Stimulated activated CD8-positive, alpha-beta memory T cell treated with anti-CD3 and anti-CD28 coated beads, Interleukin-15, amount 100 ng/mL, for 24 hours (primary cell): ENCODE data around the gene MYO10.
"Not testable (repeated sequence)": the region's sequence is repeated elsewhere in the genome, so short reads cannot be mapped to it uniquely, and the experiment has no call there.

Experiments used
- DNase-seq: peaks from one replicate; pipeline ENCODE4 v3.0.0-alpha.2; 2020; ENCODE audit warnings: low read depth

MYO10 gene

DNA sequence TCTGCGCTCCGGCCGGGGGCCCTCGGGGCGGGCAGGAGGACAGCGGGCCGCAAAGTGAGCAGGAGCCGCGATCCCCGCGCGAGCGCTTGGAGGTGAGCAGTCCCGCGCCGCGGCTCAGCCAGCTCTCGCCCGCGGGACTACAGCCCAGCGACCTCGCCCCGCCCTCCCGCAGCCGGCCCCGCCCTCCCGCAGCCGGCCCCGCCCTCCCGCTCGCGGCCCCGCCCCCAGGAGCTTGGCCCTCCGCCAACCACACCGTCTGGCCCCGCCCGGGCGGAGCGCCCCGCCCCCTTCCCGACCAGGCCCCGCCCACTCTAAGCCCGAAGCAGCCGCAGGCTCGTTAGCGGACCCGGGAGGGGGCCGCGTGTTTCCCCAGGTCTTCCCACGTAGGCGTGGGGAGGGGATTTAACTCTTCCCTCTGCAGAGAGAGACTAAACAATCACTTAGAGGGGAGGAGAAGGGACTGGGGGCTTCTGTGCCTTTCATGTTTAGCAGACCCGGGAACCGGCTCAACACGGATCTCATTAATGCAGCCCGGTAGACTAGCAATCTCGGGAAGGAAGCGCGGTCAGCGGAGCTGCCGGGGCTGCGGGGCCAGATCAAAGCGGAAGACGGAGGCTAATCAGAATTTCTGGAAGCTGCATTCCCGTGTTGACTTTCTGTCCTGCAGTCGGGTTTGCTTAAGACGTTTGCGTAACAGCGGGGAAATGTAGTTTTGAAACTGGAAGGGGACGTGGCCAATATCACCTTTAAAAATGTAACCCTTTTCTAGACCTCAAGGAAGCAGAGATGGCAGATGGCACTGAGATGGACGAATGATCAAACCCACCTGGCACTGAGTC lies at the start of gene MYO10:
Gene MYO10 (minus strand): TSS at position 139 of the 839 bp plus-strand sequence. CDS start 480 bp downstream, outside the sequence.
- peak; percentile 60 for DNase-seq

DNA sequence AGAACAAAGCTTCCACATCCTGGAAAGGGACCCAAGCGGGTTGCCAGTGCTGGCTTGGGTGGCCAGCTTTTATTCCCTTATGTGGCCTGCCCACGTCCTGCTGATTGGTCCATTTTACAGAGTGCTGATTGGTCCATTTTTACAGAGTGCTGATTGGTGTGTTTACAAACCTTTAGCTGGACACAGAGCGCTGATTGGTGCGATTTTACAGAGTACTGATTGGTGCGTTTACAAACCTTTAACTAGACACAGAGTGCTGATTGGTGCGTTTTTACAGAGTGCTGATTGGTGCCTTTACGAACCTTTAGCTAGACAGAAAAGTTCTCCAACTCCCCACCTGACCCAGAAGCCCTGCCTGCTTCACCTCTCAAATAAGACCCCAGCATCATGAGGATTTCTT lies 49.2 kb upstream of the MYO10 start:
- not testable (repeated sequence) for DNase-seq

DNA sequence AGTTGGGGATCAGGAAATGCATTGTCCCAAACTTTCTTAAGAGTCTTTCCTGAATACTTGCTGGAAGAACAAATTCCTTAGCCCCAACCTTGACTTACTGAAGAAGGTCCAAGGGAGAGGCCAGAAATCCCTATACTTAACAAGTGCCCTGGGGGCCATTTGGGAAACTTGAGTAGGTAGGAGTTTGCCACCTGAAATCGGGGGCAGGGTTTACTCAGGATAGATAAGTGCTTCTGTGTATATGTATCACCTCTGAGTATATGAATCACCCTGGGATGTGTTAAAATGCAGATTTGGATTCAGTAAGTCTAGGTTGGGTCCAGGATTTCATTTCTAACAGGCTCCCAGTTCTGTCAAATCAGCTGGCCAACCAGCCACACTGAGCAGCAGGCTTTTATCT lies 47.9 kb upstream of the MYO10 start:
- no peak for DNase-seq

DNA sequence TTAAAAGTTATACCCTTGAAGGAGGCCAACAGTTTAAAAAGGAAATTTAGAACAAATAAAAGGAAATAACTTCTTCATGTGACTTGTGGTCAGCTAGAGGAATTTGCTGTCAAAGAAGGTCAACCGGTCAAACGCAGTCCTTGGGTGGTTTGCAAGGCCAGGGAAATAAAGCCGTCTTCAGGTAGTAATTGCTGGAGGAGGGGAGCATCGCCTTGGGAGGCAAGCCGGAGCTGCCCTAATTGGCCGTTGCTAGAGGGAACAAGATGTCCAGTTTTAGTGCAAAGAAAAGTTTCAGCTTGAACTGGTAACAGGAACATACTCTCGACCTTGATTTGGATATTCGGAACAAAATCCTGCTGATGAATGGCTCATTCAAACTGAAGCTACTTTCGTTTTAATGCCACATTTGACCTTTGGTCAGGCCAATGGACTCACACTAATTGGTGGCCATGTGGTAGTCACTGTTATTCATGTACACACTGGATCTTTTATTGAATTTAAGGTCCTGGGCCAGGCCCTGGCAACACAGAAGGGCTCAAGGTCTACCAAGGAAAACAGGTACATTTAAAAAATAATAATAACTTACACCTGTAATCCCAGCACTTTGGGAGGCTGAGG lies 47.0 kb upstream of the MYO10 start:
- no peak for DNase-seq

DNA sequence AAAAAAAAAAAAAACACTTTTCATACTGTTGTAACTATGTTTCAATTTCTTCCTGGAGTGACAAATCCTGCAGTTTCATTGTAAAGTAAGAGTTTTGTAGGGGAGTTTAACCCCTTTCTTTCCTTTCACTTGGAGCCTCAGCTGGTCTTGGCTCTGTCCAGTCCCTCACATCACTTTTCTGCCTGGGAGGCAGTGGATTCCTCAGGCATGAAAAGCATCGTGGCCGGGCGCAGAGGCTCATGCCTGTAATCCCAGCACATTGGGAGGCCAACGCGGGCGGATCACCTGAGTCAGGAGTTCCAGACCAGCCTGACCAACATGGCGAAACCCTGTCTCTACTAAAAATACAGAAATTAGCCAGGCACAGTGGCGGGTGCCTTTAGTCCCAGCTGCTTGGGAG lies 45.6 kb upstream of the MYO10 start:
- DNase-seq, result no peak

DNA sequence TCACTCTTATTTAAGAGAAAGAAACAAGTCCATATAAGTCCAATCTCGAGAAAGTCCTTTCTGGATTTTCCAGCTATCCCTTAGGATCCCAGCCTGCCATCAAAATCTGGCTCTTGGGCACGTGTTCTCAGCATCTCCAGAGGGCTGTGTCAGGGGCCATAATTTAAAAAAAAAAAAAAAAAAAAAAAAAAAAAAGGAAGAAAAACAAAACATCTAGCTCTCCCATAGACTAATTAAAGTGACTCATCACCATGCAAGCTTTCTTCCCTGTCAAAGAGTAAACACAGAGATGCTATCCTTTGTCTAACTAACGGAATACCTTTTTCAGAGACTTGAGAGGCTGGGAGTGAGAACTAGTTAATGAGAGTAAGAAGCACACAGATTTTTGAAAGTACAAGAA lies 44.9 kb upstream of the MYO10 start:
- DNase-seq, result no peak

DNA sequence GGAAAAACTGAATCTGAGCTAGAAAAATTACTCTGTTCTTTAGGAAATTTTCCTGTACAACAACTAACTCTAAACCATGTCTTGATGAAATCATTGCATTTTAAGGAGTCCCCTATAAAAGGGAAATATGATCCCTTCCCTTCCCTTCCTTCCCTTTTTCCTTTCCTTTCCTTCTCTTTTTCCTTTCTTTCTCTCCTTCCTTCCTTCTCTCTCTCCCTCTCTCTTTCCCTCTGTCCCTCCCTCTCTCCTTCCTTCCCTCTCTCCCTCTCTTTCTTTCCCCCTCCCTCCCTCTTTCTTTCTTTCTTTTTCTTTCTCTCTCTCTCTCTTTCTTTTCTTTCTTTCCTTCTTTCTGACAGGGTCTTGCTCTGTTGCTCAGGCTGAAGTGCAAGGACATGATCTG lies 42.2 kb upstream of the MYO10 start:
- no peak for DNase-seq

DNA sequence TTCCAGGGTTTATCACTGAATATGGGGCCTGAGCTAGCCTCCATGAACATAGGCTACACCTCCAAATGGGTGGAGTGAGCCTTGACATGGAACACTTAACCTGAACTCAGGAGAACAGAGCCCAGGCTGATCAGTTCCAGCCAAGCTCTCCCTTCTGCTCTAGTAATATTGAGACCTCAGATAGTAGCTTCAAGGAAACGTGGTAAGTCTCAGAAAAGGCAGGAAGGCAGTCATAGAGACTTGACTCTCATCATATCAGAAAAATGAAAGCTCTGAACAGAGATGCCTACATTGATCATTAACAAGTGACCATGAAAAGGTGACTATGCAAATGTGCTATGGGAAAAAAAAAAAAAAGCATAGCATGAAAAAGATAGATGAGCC lies 40.5 kb upstream of the MYO10 start:
- DNase-seq, result no peak

DNA sequence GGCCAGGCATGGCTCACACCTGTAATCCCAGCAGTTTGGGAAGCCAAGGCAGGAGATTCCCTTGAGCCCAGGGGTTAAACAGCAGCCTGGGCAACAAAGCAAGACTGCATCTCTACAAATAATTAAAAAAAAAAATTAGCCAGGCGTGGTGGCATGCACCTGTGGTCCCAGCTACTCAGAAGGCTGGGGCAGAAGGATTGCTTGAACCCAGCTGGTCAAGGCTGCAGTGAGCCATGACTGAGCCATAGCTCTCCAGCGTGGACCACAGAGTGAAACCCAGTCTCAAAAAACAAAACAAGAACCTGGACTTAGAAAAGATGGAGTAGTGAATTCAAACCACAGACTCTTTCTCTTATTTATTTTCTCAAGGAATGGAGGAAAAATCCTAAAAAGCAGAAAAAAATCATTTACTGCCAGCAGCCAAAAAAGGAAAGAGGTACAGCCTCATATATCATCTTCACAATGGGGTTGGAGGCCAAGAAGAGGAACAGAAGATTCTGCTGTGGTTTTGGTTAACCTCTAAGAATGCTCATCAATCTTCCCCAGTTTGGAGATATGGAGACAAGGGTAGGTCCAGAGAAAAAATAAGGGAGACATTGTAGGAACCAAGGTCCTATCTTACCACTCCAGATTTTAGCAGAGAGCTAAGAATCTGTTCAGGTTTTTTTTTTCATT lies 40.0 kb upstream of the MYO10 start:
- no peak for DNase-seq

DNA sequence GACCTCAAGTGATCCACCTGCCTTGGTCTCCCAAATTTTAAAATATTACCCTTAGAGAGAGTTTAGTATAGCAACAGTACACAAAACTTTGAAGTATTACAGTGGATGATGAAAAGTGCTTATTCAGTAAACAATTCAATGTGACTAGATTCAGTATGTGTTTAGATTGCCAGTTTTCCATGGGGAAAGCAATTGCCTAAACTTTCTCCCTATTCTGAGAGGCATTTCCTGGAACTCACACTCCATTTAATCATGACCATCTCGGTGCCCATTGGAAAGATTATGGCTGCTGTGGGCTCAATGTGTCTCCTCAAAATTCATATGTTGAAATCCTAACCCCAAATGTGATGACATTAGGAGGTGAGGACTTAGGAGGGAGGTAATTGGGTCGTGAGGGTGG lies 38.9 kb upstream of the MYO10 start:
- DNase-seq, result no peak

DNA sequence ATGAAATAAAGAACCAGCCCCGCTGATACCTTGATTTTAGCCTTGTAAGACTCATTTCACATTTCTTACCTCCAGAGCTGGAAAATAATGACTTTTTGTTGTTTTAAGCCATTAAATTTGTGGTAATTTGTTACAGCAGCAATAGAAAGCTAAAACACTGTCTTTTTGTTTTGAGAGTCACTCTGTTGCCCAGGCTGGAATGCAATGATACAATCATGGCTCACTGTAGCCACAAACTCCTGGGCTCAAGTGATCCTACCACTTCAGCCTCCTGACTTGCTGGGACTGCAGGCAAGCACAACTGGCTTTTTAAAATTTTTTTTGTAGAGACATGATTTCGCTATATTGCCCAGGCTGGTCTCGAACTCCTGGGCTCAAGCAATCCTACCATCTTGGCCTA lies 34.7 kb upstream of the MYO10 start:
- DNase-seq, result no peak

DNA sequence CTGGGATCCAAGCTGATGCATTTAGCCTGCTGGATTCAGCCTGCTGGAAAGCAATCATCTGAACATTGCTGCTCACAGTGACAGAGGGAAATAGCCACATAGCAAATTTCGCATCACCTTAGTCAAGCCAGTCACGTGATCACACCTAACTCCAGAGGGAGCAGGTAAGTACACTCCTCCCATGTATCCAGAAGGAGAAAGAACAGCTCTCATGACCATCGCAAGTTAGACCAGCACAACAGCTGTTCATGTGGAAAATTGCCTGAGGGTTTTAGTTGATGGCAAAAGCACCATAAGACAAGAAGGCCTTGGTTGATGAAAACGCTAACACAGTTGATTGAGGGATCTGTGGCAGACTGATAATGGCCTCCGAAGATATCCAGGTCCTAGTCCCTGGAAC lies 34.2 kb upstream of the MYO10 start:
- no peak for DNase-seq

DNA sequence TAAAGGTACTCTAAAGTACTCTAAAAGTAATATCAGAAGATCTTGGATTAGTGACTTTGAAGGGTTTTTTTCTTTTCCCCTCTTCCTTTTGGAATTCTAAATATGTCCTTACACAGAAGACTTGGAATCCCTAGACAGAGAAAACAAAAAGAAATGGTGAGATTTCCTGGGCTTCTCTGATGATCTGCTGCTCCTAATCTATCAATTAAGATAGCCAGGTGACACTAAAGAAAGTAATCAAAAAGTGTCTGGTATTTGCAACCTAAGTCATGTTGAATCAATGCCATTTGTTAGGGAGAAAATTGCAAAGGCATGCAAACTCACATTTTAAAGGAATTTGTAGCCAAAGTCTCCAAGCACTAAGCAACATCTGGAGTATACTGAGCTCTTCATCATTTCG lies 29.5 kb upstream of the MYO10 start:
- DNase-seq, result no peak

DNA sequence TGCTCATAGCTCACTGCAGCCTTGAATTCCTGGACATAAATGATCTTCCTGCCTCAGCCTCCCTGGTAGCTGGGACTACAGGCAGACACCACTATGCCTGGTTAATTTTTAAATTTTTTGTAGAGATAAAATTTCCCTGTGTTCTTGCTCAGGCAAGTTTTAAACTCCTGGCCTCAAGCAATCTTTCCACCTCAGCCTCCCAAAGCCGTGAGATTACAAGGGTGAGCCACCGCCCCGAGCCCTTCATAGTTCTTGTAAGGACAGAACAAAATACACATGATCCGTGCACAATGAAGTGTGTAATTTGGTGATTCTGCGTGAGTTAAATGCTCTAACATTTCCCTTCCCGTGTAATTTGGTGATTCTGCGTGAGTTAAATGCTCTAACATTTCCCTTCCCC lies 27.7 kb upstream of the MYO10 start:
- no peak for DNase-seq

DNA sequence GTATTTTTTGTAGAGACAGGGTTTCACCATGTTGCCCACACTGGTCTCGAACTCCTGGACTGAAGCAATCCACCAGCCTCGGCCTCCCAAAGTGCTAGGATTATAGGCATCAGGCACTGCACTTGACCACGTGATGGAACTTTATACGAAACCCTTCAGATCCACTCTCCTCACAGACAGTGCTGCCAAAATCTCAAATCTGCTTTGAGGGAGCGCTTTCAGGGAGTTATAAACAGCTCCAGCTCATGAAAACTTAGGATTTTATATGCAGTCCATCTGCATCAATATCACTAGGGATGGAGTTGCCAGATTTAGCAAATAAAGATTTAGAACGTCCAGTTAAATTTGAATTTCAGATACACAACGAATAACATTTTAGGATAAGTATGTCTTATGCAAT lies 25.0 kb upstream of the MYO10 start:
- DNase-seq, result no peak

DNA sequence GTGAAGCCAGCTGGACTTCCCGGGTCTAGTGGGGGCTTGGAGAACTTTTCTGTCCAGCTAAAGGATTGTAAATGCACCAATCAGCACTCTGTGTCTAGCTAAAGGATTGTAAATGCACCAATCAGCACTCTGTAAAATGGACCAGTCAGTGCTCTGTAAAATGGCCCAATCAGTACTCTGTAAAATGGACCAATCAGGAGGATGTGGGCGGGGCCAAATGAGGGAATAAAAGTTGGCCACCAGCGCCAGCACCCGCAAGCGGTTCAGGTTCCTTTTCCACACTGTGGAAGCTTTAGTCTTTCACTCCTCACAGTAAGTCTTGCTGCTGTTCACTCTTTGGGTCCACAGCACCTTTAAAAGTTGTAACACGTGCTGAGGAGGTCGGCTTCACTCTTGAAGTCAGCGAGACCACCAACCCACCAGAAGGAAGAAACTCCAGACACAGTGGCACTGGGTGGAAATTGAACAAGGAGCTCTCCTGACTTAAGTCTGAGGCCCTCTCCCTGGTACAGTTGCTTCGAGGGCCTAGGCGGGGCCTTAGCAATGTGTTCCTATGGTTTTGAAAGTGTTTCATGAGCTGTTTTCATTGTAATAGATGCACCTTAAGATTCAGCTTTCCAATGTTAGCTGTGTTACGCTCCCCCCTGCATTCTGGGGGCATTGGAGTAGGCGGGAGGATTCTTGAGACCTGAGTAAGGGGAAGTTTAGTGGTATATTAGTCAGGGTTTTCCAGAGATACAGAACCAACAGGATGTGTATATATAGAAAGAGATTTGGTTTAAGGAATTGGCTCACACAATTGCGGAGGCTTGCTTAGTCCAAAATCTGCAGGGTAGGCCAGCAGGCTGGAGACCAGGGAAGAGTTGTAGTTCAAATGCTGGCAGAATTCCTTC lies 21.5 kb upstream of the MYO10 start:
- no peak for DNase-seq

DNA sequence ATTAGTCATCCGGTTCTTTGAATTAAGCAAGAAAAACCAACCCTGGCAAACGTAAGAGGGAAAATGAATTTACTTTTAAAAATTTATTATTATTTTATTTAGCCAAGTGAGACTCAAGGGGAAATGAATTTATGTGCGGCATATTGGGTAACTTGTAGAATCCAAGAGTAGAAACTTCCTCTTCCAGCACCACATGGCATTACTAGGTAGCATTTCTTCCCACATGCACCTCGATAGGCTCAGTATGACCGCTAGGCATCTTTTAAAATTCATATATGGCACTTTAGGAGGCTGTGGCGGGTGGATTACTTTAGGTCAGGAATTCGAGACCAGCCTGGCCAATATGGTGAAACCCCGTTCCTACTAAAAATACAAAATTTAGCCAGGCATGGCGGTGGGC lies 17.6 kb upstream of the MYO10 start:
- no peak for DNase-seq

DNA sequence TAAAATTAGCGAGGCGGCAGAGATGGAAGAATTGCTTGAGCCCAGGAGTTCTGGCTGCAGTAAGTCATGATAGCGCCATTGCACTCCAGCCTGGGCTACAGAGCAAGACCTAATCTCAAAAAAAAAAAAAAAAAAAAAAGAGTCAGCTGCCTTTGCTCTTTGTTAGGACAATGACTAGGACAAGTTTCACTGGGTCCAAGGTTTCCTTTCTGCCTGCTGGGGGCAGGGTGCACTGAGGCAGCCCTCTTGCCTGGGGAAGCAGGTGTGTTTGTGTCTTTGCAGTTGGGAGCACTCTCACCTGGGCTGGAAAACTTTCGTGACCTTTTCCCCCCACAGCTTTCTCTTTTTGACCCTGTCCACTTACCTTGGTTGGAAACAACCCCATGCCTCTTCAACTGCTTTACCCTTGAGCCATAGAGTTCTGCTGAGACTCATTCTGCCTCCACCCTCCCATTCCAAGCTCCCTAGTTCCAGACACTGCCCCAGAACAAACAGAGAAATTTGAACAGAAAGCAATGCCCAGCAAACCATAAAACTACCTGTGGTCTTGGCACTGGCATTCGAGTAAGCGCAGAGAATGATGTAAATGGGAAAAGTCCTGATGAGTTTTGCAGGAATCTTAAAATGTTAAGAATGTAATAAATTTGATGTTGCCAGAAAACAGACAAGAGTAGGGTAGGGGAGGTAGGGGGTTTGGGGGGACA lies 17.0 kb upstream of the MYO10 start:
- DNase-seq, result no peak

DNA sequence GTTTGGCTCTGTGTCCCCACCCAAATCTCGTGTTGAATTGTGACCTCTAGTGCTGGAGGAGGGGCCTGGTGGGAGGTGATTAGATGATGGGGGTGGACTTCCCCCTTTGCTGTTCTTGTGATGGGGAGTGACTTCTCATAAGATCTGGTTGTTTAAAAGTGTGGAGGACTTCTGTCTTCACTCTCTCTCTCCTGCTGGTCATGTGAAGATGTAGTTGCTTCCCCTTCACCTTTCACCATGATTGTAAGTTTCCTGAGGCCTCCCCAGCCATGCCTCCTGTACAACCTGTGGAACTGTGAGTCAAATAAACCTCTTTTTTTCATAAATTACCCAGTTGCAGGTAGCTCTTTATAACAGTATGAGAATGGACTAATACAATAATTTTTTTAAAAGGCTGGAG lies 10.6 kb upstream of the MYO10 start:
- DNase-seq, result no peak

DNA sequence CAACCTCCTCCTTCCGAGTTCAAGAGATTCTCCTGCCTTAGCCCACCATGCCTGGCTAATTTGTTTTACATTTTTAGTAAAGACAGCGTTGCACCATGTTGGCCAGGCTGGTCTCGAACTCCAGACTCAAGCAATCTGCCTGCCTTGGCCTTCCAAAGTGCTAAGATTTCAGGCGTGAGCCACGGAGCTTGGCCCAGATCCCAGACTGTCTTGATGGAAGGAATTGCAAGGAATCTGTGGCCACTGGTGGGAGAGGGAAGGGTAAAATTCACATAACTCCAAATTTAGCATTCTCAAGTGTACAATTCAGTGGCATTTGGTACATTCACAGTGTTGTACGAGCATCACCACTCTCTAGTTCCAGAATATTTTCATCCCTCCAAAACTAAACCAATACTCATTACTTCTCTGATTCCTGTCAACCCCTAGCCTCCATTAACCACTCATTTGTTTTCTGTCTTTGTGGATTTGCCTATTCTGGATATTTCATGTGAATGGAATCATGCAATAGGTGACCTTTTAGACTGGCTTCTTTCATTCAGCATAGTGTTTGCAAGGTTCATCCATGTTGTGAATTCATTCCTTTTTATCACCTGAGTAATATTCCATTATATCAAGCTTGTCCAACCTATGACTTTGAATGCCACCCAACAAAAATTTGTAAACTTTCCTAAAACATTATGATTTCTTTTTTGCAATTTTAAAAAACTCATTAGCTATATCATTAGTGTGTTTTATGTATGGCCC lies 8.9 kb upstream of the MYO10 start:
- no peak for DNase-seq
